Measurements from ENCODE around the gene ARL5A.

DNA sequence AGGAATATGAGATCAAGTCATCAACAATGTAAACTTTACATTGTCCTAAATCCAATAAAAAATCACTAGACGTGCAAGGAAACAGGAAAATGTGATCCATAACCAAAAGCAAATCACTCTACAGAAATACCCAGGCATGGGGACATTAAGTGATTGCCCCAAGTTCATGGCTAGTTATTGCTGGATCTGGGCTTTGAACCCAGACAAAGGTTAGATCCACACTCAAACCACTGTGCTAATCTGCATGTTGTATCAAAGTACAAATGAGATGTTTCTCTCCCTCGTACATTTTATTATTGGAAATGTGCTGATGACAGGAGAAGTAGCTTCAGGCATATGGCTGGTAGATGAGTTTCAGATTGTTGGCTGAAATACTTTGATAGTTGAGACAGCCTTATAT, 2.7 kb upstream of the ARL5A start:
- TF ChIP-seq, protein P1, sequence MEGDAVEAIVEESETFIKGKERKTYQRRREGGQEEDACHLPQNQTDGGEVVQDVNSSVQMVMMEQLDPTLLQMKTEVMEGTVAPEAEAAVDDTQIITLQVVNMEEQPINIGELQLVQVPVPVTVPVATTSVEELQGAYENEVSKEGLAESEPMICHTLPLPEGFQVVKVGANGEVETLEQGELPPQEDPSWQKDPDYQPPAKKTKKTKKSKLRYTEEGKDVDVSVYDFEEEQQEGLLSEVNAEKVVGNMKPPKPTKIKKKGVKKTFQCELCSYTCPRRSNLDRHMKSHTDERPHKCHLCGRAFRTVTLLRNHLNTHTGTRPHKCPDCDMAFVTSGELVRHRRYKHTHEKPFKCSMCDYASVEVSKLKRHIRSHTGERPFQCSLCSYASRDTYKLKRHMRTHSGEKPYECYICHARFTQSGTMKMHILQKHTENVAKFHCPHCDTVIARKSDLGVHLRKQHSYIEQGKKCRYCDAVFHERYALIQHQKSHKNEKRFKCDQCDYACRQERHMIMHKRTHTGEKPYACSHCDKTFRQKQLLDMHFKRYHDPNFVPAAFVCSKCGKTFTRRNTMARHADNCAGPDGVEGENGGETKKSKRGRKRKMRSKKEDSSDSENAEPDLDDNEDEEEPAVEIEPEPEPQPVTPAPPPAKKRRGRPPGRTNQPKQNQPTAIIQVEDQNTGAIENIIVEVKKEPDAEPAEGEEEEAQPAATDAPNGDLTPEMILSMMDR (IDR thresholded peaks at IDR 0.05) = no peak
- no peak for TF ChIP-seq POLR2A (IDR thresholded peaks at IDR 0.05)
